ENCODE results near the gene PKP1. TPM values are rescaled to one million over a fixed set of nuclear protein-coding genes. Genes with fewer than 3 reads are reported as not detected.

PKP1 gene
- polyA plus RNA-seq, 1 donor (not counting 4 experiments of a cell fraction or from before 2014, with no cell fraction given) = 169 TPM

GRCh38 chr1:201277441-201277840, 5.9 kb upstream of the PKP1 start:
- H3K4me2 ChIP-seq (ENCODE audit: control insufficient read depth, extremely low read depth, insufficient read depth, low read depth, low read length) = peak overlapping the region; percentile 44
- H3K27ac ChIP-seq (ENCODE audit: control insufficient read depth, insufficient read depth, low read length) = peak overlapping the region; percentile 59
- peaks cover 3% of the 10 kb centered on the region for H3K9me1 ChIP-seq (ENCODE audit: control insufficient read depth, extremely low read depth, insufficient read depth, low read length)
- H3K4me3 ChIP-seq (ENCODE audit: control insufficient read depth in 2 of 3, extremely low read depth in 1 of 3, insufficient read depth in 2 of 3, low read depth in 1 of 3, low read length in 3 of 3) = no peak overlapping the region
- DNase-seq (ENCODE audit: low read depth, low spot score) (no peak), FAIRE-seq (peak; percentile 17)
- no peak overlapping the region for H2AFZ ChIP-seq (ENCODE audit: control insufficient read depth, low read length)
- no peaks in the 10 kb centered on the region for H3K36me3 ChIP-seq (ENCODE audit: control insufficient read depth in 2 of 2, extremely low read depth in 1 of 2, insufficient read depth in 2 of 2, low read length in 2 of 2)
- peak overlapping the region; percentile 62 for H3K9ac ChIP-seq (ENCODE audit: control insufficient read depth, extremely low read depth, insufficient read depth, low read length)
- no peaks in the 10 kb centered on the region for H4K20me1 ChIP-seq (ENCODE audit: control insufficient read depth, extremely low read depth, insufficient read depth, low read length)
- no peaks in the 10 kb centered on the region for H3K79me2 ChIP-seq (ENCODE audit: control insufficient read depth, insufficient read depth, low read length)
- peaks cover 35% of the 10 kb centered on the region for H3K4me1 ChIP-seq (ENCODE audit: control insufficient read depth, extremely low read depth, insufficient read depth, low read length)
- dilution Hi-C loops (cut with MboI; ENCODE audit: extremely low pct_ligation_motif_present, low sequenced_read_pairs) = no loop called here
- H3K27me3 ChIP-seq (ENCODE audit: control insufficient read depth, extremely low read depth, insufficient read depth, low read length) = no peaks in the 10 kb centered on the region
- TF ChIP-seq CTCF (optimal IDR thresholded peaks at IDR 0.05 in 1 of 3, IDR thresholded peaks at IDR 0.05 in 1 of 3, conservative IDR thresholded peaks at IDR 0.05 in 1 of 3; ENCODE audit: extremely low read depth in 1 of 3, insufficient read depth in 2 of 3, low read length in 3 of 3) = no peak
- TF ChIP-seq EZH2 (IDR thresholded peaks at IDR 0.05; ENCODE audit: low read length) = no peak
- no peaks in the 10 kb centered on the region for H3K9me3 ChIP-seq (ENCODE audit: control insufficient read depth, low read depth, low read length)

GRCh38 chr1:201279313-201279712, 4.0 kb upstream of the PKP1 start:
- Histone ChIP-seq H3K4me3 (ENCODE audit: control insufficient read depth in 2 of 3, extremely low read depth in 1 of 3, insufficient read depth in 2 of 3, low read depth in 1 of 3, low read length in 3 of 3) (no peak overlapping the region), H3K36me3 (ENCODE audit: control insufficient read depth in 2 of 2, extremely low read depth in 1 of 2, insufficient read depth in 2 of 2, low read length in 2 of 2) (no peaks in the 10 kb centered on the region), H3K27me3 (ENCODE audit: control insufficient read depth, extremely low read depth, insufficient read depth, low read length) (no peaks in the 10 kb centered on the region), H3K9me1 (ENCODE audit: control insufficient read depth, extremely low read depth, insufficient read depth, low read length) (peaks cover 3% of the 10 kb centered on the region), H2AFZ (ENCODE audit: control insufficient read depth, low read length) (no peak overlapping the region), H3K27ac (ENCODE audit: control insufficient read depth, insufficient read depth, low read length) (no peak overlapping the region), H4K20me1 (ENCODE audit: control insufficient read depth, extremely low read depth, insufficient read depth, low read length) (no peaks in the 10 kb centered on the region), H3K4me2 (ENCODE audit: control insufficient read depth, extremely low read depth, insufficient read depth, low read depth, low read length) (no peak overlapping the region), H3K9ac (ENCODE audit: control insufficient read depth, extremely low read depth, insufficient read depth, low read length) (no peak overlapping the region), H3K4me1 (ENCODE audit: control insufficient read depth, extremely low read depth, insufficient read depth, low read length) (peaks cover 40% of the 10 kb centered on the region), H3K79me2 (ENCODE audit: control insufficient read depth, insufficient read depth, low read length) (peaks cover 17% of the 10 kb centered on the region), H3K9me3 (ENCODE audit: control insufficient read depth, low read depth, low read length) (no peaks in the 10 kb centered on the region)
- dilution Hi-C loops (cut with MboI; ENCODE audit: extremely low pct_ligation_motif_present, low sequenced_read_pairs) = no loop called here
- DNase-seq (ENCODE audit: low read depth, low spot score) = no peak
- TF ChIP-seq CTCF (optimal IDR thresholded peaks at IDR 0.05 in 1 of 3, IDR thresholded peaks at IDR 0.05 in 1 of 3, conservative IDR thresholded peaks at IDR 0.05 in 1 of 3; ENCODE audit: extremely low read depth in 1 of 3, insufficient read depth in 2 of 3, low read length in 3 of 3) (no peak), EZH2 (IDR thresholded peaks at IDR 0.05; ENCODE audit: low read length) (no peak)
- FAIRE-seq = no peak
